WTC11 (cell line): Measurements from ENCODE around the gene PGAM5.

ENCODE experiments used
- ATF6 ChIP-seq: sonication (generic); formaldehyde crosslinking; IDR thresholded peaks from 2 replicates; pipeline ENCODE4 v1.8.1; 2023; ENCODE audit warnings: mild to moderate bottlenecking, missing genetic modification reagents
- CREB1 ChIP-seq: sonication (generic); formaldehyde crosslinking; IDR thresholded peaks from 2 replicates; pipeline ENCODE4 v1.8.0; 2023; ENCODE audit warnings: mild to moderate bottlenecking, missing genetic modification reagents
- CREM ChIP-seq: sonication (generic); formaldehyde crosslinking; IDR thresholded peaks from 2 replicates; pipeline ENCODE4 v1.8.1; 2022; ENCODE audit warnings: mild to moderate bottlenecking, missing genetic modification reagents, moderate library complexity
- E2F1 ChIP-seq: sonication (generic); formaldehyde crosslinking; IDR thresholded peaks from 2 replicates; pipeline ENCODE4 v1.8.0; 2022; ENCODE audit warnings: mild to moderate bottlenecking, missing genetic modification reagents
- GRHL2 ChIP-seq: fragments of 250-450 bp; sonication (Bioruptor Pico); IDR thresholded peaks from 2 replicates; pipeline ENCODE4 v1.8.0; 2022; ENCODE audit warnings: mild to moderate bottlenecking, moderate library complexity; ENCODE audit not compliant: insufficient replicate concordance, severe bottlenecking
- NR3C1 ChIP-seq: sonication (generic); formaldehyde crosslinking; conservative IDR thresholded peaks from 2 replicates; pipeline ENCODE4 v1.8.1; 2023; ENCODE audit warnings: low read depth, mild to moderate bottlenecking, missing genetic modification reagents
- RELA ChIP-seq: sonication (generic); formaldehyde crosslinking; IDR thresholded peaks from 2 replicates; pipeline ENCODE4 v1.8.1; 2022; ENCODE audit warnings: missing genetic modification reagents, mild to moderate bottlenecking, borderline replicate concordance
- ZNF232 ChIP-seq: sonication (generic); formaldehyde crosslinking; IDR thresholded peaks from 2 replicates; pipeline ENCODE4 v1.8.0; 2022; ENCODE audit warnings: mild to moderate bottlenecking, missing genetic modification reagents
- ZNF263 ChIP-seq: sonication (generic); formaldehyde crosslinking; IDR thresholded peaks from 2 replicates; pipeline ENCODE4 v1.8.1; 2022; ENCODE audit warnings: low read depth, mild to moderate bottlenecking, moderate library complexity, missing genetic modification reagents
- ZNF671 ChIP-seq: fragments of 250-450 bp; sonication (Bioruptor Pico); IDR thresholded peaks from 2 replicates; pipeline ENCODE4 v1.8.0; 2021; ENCODE audit warnings: mild to moderate bottlenecking
- TF ChIP-seq, protein P1 (sequence below): fragments of 200-600 bp; IDR thresholded peaks from 2 replicates; pipeline ENCODE4 v1.8.0; 2022; ENCODE audit warnings: antibody characterized with exemption
- TF ChIP-seq, protein P2 (sequence below): sonication (generic); formaldehyde crosslinking; IDR thresholded peaks from 2 replicates; pipeline ENCODE4 v1.8.1; 2023; ENCODE audit warnings: mild to moderate bottlenecking, moderate library complexity, missing genetic modification reagents
- TF ChIP-seq, protein P3 (sequence below): sonication (generic); formaldehyde crosslinking; IDR thresholded peaks from 2 replicates; pipeline ENCODE4 v1.8.0; 2022; ENCODE audit warnings: missing genetic modification reagents
- TF ChIP-seq, protein P4 (sequence below): sonication (generic); formaldehyde crosslinking; IDR thresholded peaks from 2 replicates; pipeline ENCODE4 v1.8.0; 2022; ENCODE audit warnings: mild to moderate bottlenecking, missing genetic modification reagents

DNA sequence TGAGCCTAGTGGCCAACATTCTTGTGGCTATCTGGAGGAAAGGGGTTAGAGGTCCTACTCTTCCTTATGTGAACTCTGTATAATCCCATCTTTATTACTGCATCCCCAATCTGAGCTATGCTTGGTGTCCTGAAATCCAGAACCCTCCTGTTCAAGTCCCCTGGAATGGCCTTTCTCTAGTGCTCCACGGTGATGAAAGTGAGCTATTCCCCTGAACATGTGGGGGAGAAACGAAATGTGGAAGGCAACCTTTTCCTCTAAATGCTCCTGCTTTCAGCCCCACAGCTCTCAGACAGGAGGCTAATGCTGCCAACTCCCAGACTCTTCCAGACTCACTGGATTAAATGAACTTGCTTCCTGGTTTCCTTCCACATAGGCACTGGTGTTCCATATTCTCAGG lies 2.5 kb upstream of the PGAM5 start:
- TF ChIP-seq, protein P1, sequence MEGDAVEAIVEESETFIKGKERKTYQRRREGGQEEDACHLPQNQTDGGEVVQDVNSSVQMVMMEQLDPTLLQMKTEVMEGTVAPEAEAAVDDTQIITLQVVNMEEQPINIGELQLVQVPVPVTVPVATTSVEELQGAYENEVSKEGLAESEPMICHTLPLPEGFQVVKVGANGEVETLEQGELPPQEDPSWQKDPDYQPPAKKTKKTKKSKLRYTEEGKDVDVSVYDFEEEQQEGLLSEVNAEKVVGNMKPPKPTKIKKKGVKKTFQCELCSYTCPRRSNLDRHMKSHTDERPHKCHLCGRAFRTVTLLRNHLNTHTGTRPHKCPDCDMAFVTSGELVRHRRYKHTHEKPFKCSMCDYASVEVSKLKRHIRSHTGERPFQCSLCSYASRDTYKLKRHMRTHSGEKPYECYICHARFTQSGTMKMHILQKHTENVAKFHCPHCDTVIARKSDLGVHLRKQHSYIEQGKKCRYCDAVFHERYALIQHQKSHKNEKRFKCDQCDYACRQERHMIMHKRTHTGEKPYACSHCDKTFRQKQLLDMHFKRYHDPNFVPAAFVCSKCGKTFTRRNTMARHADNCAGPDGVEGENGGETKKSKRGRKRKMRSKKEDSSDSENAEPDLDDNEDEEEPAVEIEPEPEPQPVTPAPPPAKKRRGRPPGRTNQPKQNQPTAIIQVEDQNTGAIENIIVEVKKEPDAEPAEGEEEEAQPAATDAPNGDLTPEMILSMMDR, result no peak
- TF ChIP-seq ATF6 (no peak), ZNF671 (no peak), ZNF263 (CRISPR knock-in tag) (no peak), RELA (no peak), ZNF232 (CRISPR knock-in tag) (no peak), NR3C1 (no peak), CREM (no peak), GRHL2 (no peak), CREB1 (no peak), E2F1 (CRISPR knock-in tag) (no peak)
- TF ChIP-seq, protein P2, sequence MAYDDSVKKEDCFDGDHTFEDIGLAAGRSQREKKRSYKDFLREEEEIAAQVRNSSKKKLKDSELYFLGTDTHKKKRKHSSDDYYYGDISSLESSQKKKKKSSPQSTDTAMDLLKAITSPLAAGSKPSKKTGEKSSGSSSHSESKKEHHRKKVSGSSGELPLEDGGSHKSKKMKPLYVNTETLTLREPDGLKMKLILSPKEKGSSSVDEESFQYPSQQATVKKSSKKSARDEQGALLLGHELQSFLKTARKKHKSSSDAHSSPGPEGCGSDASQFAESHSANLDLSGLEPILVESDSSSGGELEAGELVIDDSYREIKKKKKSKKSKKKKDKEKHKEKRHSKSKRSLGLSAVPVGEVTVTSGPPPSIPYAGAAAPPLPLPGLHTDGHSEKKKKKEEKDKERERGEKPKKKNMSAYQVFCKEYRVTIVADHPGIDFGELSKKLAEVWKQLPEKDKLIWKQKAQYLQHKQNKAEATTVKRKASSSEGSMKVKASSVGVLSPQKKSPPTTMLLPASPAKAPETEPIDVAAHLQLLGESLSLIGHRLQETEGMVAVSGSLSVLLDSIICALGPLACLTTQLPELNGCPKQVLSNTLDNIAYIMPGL, result no peak
- TF ChIP-seq, protein P3, sequence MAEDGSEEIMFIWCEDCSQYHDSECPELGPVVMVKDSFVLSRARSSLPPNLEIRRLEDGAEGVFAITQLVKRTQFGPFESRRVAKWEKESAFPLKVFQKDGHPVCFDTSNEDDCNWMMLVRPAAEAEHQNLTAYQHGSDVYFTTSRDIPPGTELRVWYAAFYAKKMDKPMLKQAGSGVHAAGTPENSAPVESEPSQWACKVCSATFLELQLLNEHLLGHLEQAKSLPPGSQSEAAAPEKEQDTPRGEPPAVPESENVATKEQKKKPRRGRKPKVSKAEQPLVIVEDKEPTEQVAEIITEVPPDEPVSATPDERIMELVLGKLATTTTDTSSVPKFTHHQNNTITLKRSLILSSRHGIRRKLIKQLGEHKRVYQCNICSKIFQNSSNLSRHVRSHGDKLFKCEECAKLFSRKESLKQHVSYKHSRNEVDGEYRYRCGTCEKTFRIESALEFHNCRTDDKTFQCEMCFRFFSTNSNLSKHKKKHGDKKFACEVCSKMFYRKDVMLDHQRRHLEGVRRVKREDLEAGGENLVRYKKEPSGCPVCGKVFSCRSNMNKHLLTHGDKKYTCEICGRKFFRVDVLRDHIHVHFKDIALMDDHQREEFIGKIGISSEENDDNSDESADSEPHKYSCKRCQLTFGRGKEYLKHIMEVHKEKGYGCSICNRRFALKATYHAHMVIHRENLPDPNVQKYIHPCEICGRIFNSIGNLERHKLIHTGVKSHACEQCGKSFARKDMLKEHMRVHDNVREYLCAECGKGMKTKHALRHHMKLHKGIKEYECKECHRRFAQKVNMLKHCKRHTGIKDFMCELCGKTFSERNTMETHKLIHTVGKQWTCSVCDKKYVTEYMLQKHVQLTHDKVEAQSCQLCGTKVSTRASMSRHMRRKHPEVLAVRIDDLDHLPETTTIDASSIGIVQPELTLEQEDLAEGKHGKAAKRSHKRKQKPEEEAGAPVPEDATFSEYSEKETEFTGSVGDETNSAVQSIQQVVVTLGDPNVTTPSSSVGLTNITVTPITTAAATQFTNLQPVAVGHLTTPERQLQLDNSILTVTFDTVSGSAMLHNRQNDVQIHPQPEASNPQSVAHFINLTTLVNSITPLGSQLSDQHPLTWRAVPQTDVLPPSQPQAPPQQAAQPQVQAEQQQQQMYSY (CRISPR knock-in tag), result no peak
- TF ChIP-seq, protein P4, sequence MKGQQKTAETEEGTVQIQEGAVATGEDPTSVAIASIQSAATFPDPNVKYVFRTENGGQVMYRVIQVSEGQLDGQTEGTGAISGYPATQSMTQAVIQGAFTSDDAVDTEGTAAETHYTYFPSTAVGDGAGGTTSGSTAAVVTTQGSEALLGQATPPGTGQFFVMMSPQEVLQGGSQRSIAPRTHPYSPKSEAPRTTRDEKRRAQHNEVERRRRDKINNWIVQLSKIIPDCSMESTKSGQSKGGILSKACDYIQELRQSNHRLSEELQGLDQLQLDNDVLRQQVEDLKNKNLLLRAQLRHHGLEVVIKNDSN (CRISPR knock-in tag), result no peak
